HepG2 (cell line): Measurements from ENCODE around the gene TSPAN31. TPM values are rescaled to one million over a fixed set of nuclear protein-coding genes. Genes with fewer than 3 reads are reported as not detected.

Experiments used
- KDM5A ChIP-seq: fragments of 200-600 bp; sonication (generic); IDR thresholded peaks from 2 replicates; pipeline ENCODE4 v1.7.0; 2018; ENCODE audit warnings: antibody characterized with exemption, mild to moderate bottlenecking, low read length, borderline replicate concordance
- KDM5B ChIP-seq: sonication (generic); formaldehyde crosslinking; IDR thresholded peaks from 2 replicates; pipeline ENCODE4 v1.4.0; 2020; ENCODE audit warnings: missing genetic modification reagents, mild to moderate bottlenecking, borderline replicate concordance
- KLF16 ChIP-seq, 2 experiments: sonication (generic) in 1 of 2; formaldehyde crosslinking in 1 of 2; IDR thresholded peaks; 2 replicates each; pipeline versions ENCODE4 v1.6.1 to v1.8.0; 2016 to 2023; ENCODE audit warnings: missing genetic modification reagents in 2 of 2, missing compliant biosample characterization in 1 of 2
- KLF9 ChIP-seq: IDR thresholded peaks from 2 replicates; pipeline ENCODE4 v1.6.1; 2016; ENCODE audit warnings: low read depth
- MAF1 ChIP-seq: sonication (generic); formaldehyde crosslinking; IDR thresholded peaks from 2 replicates; pipeline ENCODE4 v1.5.0; 2020; ENCODE audit warnings: missing genetic modification reagents, borderline replicate concordance
- MYC ChIP-seq: sonication (generic); formaldehyde crosslinking; IDR thresholded peaks from 2 replicates; pipeline ENCODE4 v1.9.0; 2021; ENCODE audit warnings: missing genetic modification reagents, borderline replicate concordance
- NBN ChIP-seq: fragments of 450-650 bp; conservative IDR thresholded peaks from 2 replicates; pipeline ENCODE4 v1.6.1; 2017
- POLR2AphosphoS5 ChIP-seq: IDR thresholded peaks from 2 replicates; pipeline ENCODE4 v1.6.1; 2012; ENCODE audit warnings: low read depth, low read length
- ZFP36 ChIP-seq: fragments of 150-350 bp; IDR thresholded peaks from 2 replicates; pipeline ENCODE4 v1.6.1; 2018; ENCODE audit warnings: borderline replicate concordance, low read length, low read depth; ENCODE audit not compliant: partially characterized antibody
- ZMYM3 ChIP-seq: sonication (generic); formaldehyde crosslinking; IDR thresholded peaks from 2 replicates; pipeline ENCODE4 v1.5.1; 2020; ENCODE audit warnings: mild to moderate bottlenecking, missing genetic modification reagents
- ZNF12 ChIP-seq: sonication (generic); formaldehyde crosslinking; IDR thresholded peaks from 2 replicates; pipeline ENCODE4 v1.5.0; 2020; ENCODE audit warnings: missing genetic modification reagents
- ZNF180 ChIP-seq: sonication (generic); formaldehyde crosslinking; IDR thresholded peaks from 2 replicates; pipeline ENCODE4 v1.4.0; 2020; ENCODE audit warnings: low read depth, missing genetic modification reagents, borderline replicate concordance
- ZNF496 ChIP-seq: sonication (generic); formaldehyde crosslinking; IDR thresholded peaks from 2 replicates; pipeline ENCODE4 v1.8.1; 2023; ENCODE audit warnings: mild to moderate bottlenecking, moderate library complexity, missing genetic modification reagents; ENCODE audit not compliant: insufficient replicate concordance
- ZNF556 ChIP-seq: sonication (generic); formaldehyde crosslinking; IDR thresholded peaks from 2 replicates; pipeline ENCODE4 v1.4.0; 2020; ENCODE audit warnings: mild to moderate bottlenecking, missing genetic modification reagents, borderline replicate concordance
- ZNF747 ChIP-seq: sonication (generic); formaldehyde crosslinking; IDR thresholded peaks from 2 replicates; pipeline ENCODE4 v1.8.1; 2023; ENCODE audit warnings: missing genetic modification reagents, mild to moderate bottlenecking, borderline replicate concordance
- ZNF83 ChIP-seq: sonication (generic); formaldehyde crosslinking; IDR thresholded peaks from 2 replicates; pipeline ENCODE4 v1.4.0; 2020; ENCODE audit warnings: missing genetic modification reagents, mild to moderate bottlenecking, borderline replicate concordance
- polyA plus RNA-seq, 8 experiments: library from polyadenylated mRNA; depleted of rRNA in 3 of 8; stranded (reverse) in 7 of 8; unstranded in 1 of 8; fragments of >200 nt; fragmentation: Illumina TruSeq in 4 of 8; extraction: Trizol in 4 of 8; gene quantifications; 2 replicates each; pipeline versions ENCODE4 v1.2.1 to v1.2.3, GENCODE V29; 2011 to 2016; ENCODE audit warnings: low read depth in 4 of 8, missing spikeins in 1 of 8, mixed read lengths in 1 of 8; ENCODE audit not compliant: insufficient read depth in 1 of 8
- total RNA-seq, 5 experiments: library from RNA; depleted of rRNA; stranded (reverse); fragments of >200 nt; fragmentation: Illumina TruSeq; extraction: Trizol; gene quantifications; 2 replicates each; pipeline ENCODE4 v1.2.3, GENCODE V29; 2016; ENCODE audit warnings: low read depth in 1 of 5
- TF ChIP-seq, protein P1 (sequence below): sonication (generic); formaldehyde crosslinking; IDR thresholded peaks from 2 replicates; pipeline ENCODE4 v1.9.0; 2021; ENCODE audit warnings: mild to moderate bottlenecking, missing genetic modification reagents
- TF ChIP-seq, protein P2 (sequence below): sonication (generic); formaldehyde crosslinking; IDR thresholded peaks from 2 replicates; pipeline ENCODE4 v1.8.0; 2022; ENCODE audit warnings: missing genetic modification reagents, mild to moderate bottlenecking, inconsistent platforms, borderline replicate concordance
- TF ChIP-seq, protein P3 (sequence below): sonication (generic); formaldehyde crosslinking; IDR thresholded peaks from 2 replicates; pipeline ENCODE4 v1.8.0; 2022; ENCODE audit warnings: mild to moderate bottlenecking, missing genetic modification reagents; ENCODE audit not compliant: insufficient replicate concordance

TSPAN31 gene
- total and polyA plus RNA-seq, 2 of the 13 experiments (the other 11 are each of a cell fraction or from before 2014, with no cell fraction given) = 10.4 to 24.6 TPM

DNA sequence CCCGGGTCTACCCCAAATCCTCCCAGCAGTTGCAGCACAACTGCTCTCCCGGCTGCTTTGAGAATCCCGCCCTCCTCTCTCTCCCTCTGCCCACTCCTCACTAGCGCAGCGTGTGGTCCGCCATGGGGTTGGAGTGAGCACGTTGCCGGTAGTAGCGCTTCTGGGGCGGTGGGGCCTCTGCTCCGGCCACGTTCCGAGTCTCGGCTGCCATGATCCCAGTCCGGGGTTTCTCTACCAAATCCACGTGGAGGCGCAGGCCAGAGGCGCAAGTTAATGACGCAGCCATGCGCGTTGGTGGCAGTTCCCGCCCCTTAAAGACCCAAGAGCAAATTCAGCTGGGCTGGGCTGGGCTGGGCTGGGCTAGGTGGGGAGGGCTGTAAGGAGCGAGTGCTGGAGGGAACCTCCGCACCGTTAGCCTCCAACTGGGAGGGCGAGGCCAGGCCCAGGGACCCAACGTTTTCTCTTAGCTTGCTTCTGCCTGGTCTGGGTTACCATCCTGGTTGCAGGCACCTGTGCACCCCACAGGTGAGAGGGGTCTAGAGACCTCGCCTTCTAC is 27.1 kb downstream of the TSPAN31 start, which contains the start of gene METTL1 (continued):
- TF ChIP-seq, protein P1, sequence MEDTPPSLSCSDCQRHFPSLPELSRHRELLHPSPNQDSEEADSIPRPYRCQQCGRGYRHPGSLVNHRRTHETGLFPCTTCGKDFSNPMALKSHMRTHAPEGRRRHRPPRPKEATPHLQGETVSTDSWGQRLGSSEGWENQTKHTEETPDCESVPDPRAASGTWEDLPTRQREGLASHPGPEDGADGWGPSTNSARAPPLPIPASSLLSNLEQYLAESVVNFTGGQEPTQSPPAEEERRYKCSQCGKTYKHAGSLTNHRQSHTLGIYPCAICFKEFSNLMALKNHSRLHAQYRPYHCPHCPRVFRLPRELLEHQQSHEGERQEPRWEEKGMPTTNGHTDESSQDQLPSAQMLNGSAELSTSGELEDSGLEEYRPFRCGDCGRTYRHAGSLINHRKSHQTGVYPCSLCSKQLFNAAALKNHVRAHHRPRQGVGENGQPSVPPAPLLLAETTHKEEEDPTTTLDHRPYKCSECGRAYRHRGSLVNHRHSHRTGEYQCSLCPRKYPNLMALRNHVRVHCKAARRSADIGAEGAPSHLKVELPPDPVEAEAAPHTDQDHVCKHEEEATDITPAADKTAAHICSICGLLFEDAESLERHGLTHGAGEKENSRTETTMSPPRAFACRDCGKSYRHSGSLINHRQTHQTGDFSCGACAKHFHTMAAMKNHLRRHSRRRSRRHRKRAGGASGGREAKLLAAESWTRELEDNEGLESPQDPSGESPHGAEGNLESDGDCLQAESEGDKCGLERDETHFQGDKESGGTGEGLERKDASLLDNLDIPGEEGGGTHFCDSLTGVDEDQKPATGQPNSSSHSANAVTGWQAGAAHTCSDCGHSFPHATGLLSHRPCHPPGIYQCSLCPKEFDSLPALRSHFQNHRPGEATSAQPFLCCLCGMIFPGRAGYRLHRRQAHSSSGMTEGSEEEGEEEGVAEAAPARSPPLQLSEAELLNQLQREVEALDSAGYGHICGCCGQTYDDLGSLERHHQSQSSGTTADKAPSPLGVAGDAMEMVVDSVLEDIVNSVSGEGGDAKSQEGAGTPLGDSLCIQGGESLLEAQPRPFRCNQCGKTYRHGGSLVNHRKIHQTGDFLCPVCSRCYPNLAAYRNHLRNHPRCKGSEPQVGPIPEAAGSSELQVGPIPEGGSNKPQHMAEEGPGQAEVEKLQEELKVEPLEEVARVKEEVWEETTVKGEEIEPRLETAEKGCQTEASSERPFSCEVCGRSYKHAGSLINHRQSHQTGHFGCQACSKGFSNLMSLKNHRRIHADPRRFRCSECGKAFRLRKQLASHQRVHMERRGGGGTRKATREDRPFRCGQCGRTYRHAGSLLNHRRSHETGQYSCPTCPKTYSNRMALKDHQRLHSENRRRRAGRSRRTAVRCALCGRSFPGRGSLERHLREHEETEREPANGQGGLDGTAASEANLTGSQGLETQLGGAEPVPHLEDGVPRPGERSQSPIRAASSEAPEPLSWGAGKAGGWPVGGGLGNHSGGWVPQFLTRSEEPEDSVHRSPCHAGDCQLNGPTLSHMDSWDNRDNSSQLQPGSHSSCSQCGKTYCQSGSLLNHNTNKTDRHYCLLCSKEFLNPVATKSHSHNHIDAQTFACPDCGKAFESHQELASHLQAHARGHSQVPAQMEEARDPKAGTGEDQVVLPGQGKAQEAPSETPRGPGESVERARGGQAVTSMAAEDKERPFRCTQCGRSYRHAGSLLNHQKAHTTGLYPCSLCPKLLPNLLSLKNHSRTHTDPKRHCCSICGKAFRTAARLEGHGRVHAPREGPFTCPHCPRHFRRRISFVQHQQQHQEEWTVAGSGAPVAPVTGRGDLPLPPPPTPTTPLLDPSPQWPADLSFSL (CRISPR knock-in tag) = no peak
- TF ChIP-seq ZNF556 (CRISPR knock-in tag) = peak; percentile 91
- TF ChIP-seq KDM5B (CRISPR knock-in tag) = peak; percentile 85
- no peak for TF ChIP-seq ZNF496 (CRISPR knock-in tag)
- peak; percentile 71; the same call in 1 of the 2 replicates for TF ChIP-seq ZNF747
- TF ChIP-seq, protein P2, sequence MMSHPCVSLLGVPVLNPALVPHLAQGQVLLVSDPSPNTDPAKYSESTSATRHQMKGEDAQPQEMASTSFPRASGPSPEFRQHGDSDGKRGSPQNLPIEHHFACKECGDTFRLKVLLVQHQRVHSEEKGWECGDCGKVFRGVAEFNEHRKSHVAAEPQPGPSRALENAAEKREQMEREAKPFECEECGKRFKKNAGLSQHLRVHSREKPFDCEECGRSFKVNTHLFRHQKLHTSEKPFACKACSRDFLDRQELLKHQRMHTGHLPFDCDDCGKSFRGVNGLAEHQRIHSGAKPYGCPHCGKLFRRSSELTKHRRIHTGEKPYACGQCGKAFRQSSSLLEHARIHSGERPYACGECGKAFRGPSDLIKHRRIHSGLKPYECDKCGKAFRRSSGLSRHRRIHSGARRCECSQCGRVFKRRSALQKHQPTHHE (CRISPR knock-in tag) = peak; percentile 70; the same call in 1 of the 2 replicates
- TF ChIP-seq NBN = no peak
- TF ChIP-seq KLF16 (CRISPR knock-in tag; IDR thresholded peaks at IDR 0.05) = peak; percentile 41 to 88; a peak in 1 of 4 replicates
- peak; percentile 89 for TF ChIP-seq POLR2AphosphoS5
- TF ChIP-seq KDM5A = peak; percentile 93
- TF ChIP-seq ZNF180 = no peak
- peak; percentile 9; the same call in 1 of the 2 replicates for TF ChIP-seq ZMYM3 (CRISPR knock-in tag)
- peak; percentile 100 for TF ChIP-seq MYC (CRISPR knock-in tag)
- TF ChIP-seq, protein P3, sequence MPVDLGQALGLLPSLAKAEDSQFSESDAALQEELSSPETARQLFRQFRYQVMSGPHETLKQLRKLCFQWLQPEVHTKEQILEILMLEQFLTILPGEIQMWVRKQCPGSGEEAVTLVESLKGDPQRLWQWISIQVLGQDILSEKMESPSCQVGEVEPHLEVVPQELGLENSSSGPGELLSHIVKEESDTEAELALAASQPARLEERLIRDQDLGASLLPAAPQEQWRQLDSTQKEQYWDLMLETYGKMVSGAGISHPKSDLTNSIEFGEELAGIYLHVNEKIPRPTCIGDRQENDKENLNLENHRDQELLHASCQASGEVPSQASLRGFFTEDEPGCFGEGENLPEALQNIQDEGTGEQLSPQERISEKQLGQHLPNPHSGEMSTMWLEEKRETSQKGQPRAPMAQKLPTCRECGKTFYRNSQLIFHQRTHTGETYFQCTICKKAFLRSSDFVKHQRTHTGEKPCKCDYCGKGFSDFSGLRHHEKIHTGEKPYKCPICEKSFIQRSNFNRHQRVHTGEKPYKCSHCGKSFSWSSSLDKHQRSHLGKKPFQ (CRISPR knock-in tag) = peak; percentile 88
- 0 out of 2 replicates have a peak, but pooled peaks have one; percentile 29 for TF ChIP-seq ZNF83
- TF ChIP-seq MAF1 = no peak
- no peak; the same call in none of the 2 replicates for TF ChIP-seq KLF9 (CRISPR knock-in tag)
- no peak for TF ChIP-seq ZFP36
- 0 out of 2 replicates have a peak, but pooled peaks have one; percentile 30 for TF ChIP-seq ZNF12
